Activated CD4-positive, alpha-beta T cell treated with anti-CD3 and anti-CD28 coated beads, Interleukin-2, amount 10 ng/mL, durations not matched to agents 24 days and 14 days (primary cell): ENCODE data around the gene LIPC. TPM values are rescaled to one million over a fixed set of nuclear protein-coding genes. Genes with fewer than 3 reads are reported as not detected.

Experiments used
- DNase-seq: peaks from one replicate; pipeline ENCODE4 v3.0.0; 2022
- H3K27ac Mint-ChIP-seq: one replicate; pipeline ENCODE4 v1.8.0; 2022; ENCODE audit warnings: mild to moderate bottlenecking, mixed read lengths
- H3K27me3 Mint-ChIP-seq: one replicate; pipeline ENCODE4 v1.8.0; 2022; ENCODE audit warnings: mixed read lengths
- H3K36me3 Mint-ChIP-seq: one replicate; pipeline ENCODE4 v1.8.0; 2022; ENCODE audit warnings: low read depth, mild to moderate bottlenecking, mixed read lengths
- H3K4me1 Mint-ChIP-seq: one replicate; pipeline ENCODE4 v1.8.0; 2021; ENCODE audit warnings: mixed read lengths
- H3K4me3 Mint-ChIP-seq: one replicate; pipeline ENCODE4 v1.8.0; 2022; ENCODE audit warnings: mild to moderate bottlenecking, moderate library complexity, mixed read lengths
- H3K9me3 Mint-ChIP-seq: one replicate; pipeline ENCODE4 v1.8.0; 2021; ENCODE audit warnings: mixed read lengths
- intact Hi-C: fragments of 100-400 bp; cut with micrococcal nuclease; formaldehyde crosslinking; loops from one replicate; pipeline ENCODE4 v1.15.1; 2023
- total RNA-seq: library from RNA; stranded (reverse); gene quantifications from 2 replicates; pipeline ENCODE4 v1.2.3, GENCODE V29; 2022

Gene LIPC
- total RNA-seq, 1 donor from 2014 or later: 0.93 TPM

DNA sequence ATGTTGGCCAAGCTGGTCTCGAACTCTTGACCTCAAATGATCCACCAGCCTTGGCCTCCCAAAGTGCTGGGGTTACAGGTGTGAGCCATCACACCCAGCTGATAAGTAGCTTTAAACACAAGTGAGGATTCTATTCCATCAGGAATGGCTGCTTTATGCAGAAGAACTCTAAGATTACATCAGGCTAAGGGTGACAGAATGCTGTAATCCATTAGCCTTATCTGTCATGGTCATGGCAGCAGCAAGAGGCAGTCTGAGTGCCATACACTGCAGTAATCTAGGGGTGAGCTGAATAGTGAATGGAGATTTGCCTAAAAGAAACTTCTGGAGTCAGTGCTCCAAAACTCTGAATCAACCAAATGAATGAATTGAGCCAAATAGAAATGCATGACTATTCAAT is 39.6 kb downstream of the LIPC start:
- Mint-ChIP-seq H3K4me1 (peaks cover 53% of the 10 kb centered on the region), H3K4me3 (no peak overlapping the region), H3K27me3 (no peaks in the 10 kb centered on the region), H3K36me3 (peaks cover 7% of the 10 kb centered on the region), H3K9me3 (peaks cover 14% of the 10 kb centered on the region), H3K27ac (peak overlapping the region; percentile 53)
- intact Hi-C loops: loop anchor here (5.0 to 10.0 kb wide), 2 partner anchors 76 to 123 kb away; no protein-coding TSS in a partner anchor
- no peak for DNase-seq

DNA sequence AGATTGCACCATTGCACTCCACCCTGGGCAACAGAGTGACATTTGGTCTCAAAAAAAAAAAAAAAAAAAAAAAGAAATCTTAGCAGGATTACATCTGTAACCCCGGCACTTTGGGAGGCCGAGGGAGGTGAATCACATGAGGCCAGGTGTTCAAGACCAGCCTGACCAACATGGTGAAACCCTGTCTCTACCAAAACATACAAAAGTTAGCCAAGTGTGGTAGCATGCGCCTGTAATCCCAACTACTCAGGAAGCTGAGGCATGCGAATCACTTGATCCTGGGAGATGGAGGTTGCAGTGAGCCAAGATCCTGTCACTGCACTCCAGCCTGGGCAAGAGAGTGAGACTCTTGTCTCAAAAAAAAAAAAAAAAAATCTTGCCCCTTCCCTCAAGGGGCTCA is 40.4 kb downstream of the LIPC start:
- intact Hi-C loops: loop anchor here (2.0 to 10.0 kb wide), 3 partner anchors 15 to 123 kb away; no protein-coding TSS in a partner anchor
- Mint-ChIP-seq H3K9me3 (peaks cover 14% of the 10 kb centered on the region), H3K4me3 (no peak overlapping the region), H3K27me3 (no peaks in the 10 kb centered on the region), H3K36me3 (peaks cover 7% of the 10 kb centered on the region), H3K27ac (peak overlapping the region; percentile 53), H3K4me1 (peaks cover 60% of the 10 kb centered on the region)
- no peak for DNase-seq

DNA sequence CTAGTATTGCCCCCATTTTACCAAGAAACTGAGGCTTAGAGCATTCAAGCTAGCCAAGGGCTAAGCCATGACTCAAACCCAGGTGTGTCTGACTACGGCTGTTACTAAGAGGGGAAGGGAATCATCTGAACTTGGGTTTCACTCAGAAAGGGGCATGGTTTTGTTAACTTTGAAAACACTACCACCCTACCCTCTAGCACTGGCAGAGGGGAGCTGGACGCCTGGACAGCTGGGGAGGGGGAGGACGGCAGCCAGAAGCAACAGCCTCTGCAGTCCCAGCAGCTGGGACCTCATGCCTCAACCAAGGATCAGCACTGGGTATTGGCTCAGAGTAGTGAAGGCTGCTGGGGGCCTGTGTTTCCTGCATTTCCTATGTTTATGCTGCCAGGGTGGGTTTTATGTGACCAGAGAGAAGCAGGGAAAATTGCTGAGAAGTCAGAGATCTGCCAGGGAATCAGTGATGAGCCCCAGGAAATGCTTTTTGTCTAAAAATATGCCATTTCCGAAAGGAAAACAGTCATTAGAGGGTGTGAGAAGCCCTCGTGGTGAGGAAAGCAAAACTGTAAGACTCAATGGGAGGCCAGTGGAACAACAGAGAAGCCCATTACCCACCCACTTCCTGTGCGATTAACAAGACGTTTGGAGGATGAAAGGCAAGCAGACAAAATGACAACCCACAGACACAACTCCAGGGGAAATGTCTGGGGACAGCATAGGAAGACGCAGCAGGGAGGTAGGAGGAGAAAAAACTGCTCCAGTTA is 41.2 kb downstream of the LIPC start:
- Mint-ChIP-seq H3K4me3 (peak overlapping the region; percentile 62), H3K27ac (peak overlapping the region; percentile 92), H3K36me3 (peaks cover 7% of the 10 kb centered on the region), H3K9me3 (peaks cover 11% of the 10 kb centered on the region), H3K27me3 (no peaks in the 10 kb centered on the region), H3K4me1 (peaks cover 63% of the 10 kb centered on the region)
- intact Hi-C loops: loop anchor here (1.0 to 10.0 kb wide), 6 partner anchors 11 to 122 kb away; no protein-coding TSS in a partner anchor
- DNase-seq: peak; percentile 89

DNA sequence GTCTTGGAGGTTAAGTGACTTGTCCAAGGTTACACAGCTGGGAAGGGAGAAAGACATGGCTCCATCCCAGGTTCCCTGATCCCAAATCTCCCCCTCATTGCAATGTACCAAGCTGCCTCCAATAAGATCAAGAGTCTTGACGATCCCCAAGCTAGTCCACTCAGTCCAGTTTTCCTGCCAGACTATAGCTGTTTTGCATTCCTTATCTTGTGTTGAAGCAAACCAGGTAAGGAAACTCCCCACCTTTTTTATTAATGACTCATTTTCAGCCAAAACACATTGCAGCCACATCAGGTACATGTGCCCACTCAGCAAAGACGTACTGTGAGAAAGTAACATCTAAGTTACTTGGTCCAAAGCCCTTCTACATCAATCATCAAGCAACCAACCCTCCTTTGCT is 41.9 kb downstream of the LIPC start:
- Mint-ChIP-seq H3K9me3 (peaks cover 11% of the 10 kb centered on the region), H3K36me3 (peaks cover 7% of the 10 kb centered on the region), H3K27me3 (no peaks in the 10 kb centered on the region), H3K4me1 (peaks cover 65% of the 10 kb centered on the region), H3K27ac (peak overlapping the region; percentile 92), H3K4me3 (peak overlapping the region; percentile 62)
- intact Hi-C loops: loop anchor here (1.0 to 10.0 kb wide), 6 partner anchors 11 to 121 kb away; no protein-coding TSS in a partner anchor
- no peak for DNase-seq

DNA sequence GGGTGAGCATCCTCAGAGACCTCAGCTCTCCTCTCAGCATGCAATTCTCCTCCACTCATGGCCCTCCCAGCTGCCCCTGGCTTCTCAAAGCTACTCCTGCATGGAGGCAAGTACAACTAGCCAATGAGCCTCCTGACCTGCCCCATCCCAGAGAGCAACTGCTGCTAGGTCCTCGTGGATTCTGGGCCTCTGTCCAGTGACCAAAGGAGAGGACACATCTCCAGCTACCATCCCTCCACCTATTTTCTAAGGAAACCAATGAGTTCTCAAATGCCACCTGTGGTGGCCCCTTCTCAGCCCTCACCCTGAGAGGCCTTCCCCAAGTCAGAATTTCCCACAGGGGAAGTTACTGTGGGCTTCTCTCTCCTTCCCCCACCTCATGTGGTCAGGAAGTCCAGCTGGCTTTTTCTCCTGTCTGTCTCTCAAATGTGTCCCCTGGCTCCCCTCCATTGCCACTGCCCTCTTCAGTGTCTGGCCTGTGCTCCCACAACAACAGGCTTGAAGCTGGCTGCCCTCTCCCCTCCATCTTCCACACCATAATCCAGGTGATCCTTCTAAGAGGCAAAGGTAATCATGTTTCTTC is 43.0 kb downstream of the LIPC start:
- Mint-ChIP-seq H3K4me1 (peaks cover 60% of the 10 kb centered on the region), H3K27me3 (no peaks in the 10 kb centered on the region), H3K4me3 (peak overlapping the region; percentile 46), H3K9me3 (peaks cover 11% of the 10 kb centered on the region), H3K27ac (peak overlapping the region; percentile 92), H3K36me3 (peaks cover 7% of the 10 kb centered on the region)
- DNase-seq: no peak
- intact Hi-C loops: loop anchor here (5.0 to 10.0 kb wide), 2 partner anchors 72 to 120 kb away; no protein-coding TSS in a partner anchor

DNA sequence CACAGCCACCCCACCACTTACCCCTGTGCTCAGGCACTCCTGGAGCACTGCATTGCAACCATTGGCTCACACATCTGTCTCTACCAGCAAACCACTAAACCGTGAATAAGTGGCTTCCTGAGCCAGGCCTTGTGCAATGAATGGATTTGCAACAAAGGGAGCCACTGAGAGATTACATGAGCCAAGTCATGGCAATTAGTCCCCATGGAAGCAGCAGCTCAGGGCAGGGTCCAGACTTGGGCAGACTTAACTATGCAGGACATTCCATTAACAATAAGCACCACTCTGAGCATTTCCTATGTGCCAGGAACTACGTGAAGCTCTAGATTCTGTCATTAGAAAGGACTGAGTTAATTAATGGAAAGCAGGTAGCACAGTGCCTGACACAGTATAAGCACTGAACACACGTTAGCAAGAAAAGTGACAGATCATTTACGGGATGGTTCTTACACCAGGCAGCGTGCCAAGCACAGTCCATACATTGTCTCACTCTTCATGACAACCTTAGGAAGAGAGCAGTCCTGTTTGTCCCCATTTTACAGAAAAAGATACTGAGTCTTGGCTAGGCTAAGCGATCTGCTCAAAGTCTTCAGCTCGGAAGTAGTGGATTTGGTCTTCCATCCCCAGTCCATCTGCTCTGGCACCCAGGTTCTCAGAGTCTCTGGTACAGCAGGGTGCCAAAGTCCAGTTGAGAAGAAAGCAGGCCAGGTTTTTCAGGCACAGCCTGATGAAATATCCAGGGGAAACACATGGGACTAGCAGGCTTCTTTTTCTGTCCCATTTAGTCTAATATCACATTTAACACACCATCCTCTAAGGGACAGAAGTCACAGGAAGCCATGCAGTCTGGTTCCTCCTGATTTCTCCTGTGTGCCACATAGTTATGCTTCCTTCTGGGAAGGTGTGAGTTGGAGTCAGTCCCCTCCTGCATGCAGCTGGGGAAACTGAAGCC is 44.1 kb downstream of the LIPC start:
- no peak for DNase-seq
- Mint-ChIP-seq H3K4me1 (peaks cover 54% of the 10 kb centered on the region), H3K9me3 (peaks cover 11% of the 10 kb centered on the region)

DNA sequence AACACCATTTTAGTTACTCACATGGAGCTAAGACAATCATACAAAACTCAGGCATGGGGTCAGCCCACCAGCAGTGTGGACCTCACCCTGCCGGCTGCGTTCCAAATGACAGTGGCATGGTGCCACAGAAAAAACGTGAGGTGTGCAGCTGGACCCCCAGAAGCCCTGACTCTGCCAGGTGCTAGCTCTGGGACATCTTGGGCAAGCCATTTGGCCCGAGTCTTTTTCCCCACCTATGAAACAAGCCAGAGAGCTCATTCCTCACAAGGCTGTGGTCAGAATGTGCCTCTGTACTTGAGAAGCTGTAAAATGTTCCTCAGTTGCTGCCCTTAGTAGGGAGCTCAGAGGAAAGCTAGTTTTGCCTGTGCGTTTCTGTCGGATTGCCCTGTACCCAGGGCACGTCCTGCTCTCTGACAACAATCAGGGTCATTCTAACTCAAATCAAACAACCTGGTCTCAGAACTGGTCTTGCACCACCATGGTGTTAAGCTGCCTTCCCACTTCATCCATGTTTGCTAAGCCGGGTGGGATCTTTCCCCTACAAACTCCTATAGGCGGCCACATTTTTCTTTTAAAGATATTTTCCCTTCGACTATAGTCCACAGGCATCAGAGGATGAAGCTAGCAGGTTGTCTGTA is 44.9 kb downstream of the LIPC start:
- Mint-ChIP-seq H3K27me3 (no peaks in the 10 kb centered on the region), H3K9me3 (peaks cover 11% of the 10 kb centered on the region), H3K27ac (peak overlapping the region; percentile 92), H3K4me3 (no peak overlapping the region), H3K36me3 (peaks cover 7% of the 10 kb centered on the region), H3K4me1 (peaks cover 54% of the 10 kb centered on the region)
- DNase-seq: no peak
- intact Hi-C loops: loop anchor here (10.0 kb wide), 1 partner anchor 118 kb away; no protein-coding TSS in a partner anchor

More for the DNA sequence above, 44.1 kb downstream of the LIPC start:
- Mint-ChIP-seq H3K27ac (peak overlapping the region; percentile 92), H3K36me3 (peaks cover 7% of the 10 kb centered on the region), H3K4me3 (peak overlapping the region; percentile 46), H3K27me3 (no peaks in the 10 kb centered on the region)
- intact Hi-C loops: loop anchor here (10.0 kb wide), 1 partner anchor 119 kb away; no protein-coding TSS in a partner anchor

DNA sequence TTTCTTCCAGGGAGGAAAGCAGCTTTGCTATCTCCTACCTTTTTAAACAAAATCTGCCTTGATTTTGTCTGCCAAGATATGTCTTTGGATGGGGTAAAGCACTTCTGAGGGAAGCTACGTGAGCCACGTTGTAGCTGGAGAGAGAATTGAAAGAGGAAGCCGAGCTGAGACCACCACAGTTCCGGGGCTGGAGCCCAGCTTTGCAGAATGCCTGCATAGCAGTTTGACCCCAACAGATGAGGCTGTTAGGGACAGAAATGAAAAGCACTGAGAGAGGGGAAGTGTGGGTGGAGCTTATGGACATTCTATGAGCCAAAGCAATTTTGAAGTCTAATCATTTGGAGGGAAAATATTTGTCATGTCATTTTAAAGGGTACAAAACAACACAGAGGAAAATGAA is 45.4 kb downstream of the LIPC start:
- no peaks in the 10 kb centered on the region for H3K27me3 Mint-ChIP-seq
- peaks cover 11% of the 10 kb centered on the region for H3K9me3 Mint-ChIP-seq
- intact Hi-C loops: loop anchor here (10.0 kb wide), 1 partner anchor 118 kb away; no protein-coding TSS in a partner anchor
- H3K27ac Mint-ChIP-seq: peak overlapping the region; percentile 80
- peaks cover 7% of the 10 kb centered on the region for H3K36me3 Mint-ChIP-seq
- H3K4me1 Mint-ChIP-seq: peaks cover 54% of the 10 kb centered on the region
- DNase-seq: peak; percentile 67
- peak overlapping the region; percentile 6 for H3K4me3 Mint-ChIP-seq

DNA sequence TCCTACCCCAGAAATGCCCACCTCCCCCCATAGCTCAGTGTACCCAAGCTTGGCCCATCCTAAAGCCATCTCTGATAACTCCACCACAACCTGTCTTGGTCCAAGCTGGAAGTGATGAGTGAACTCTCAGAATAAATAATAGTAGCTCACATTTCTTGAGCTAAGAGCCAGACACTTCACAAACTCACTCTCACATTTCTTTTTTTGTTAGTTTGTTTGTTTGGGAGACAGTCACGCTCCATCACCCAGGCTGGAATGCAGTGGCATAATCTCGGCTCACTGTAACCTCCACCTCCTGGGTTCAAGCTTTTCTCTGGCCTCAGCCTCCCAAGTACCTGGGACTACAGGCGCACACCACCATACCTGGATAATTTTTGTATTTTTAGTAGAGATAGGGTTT is 46.2 kb downstream of the LIPC start:
- H3K27ac Mint-ChIP-seq: peak overlapping the region; percentile 80
- H3K4me1 Mint-ChIP-seq: peaks cover 52% of the 10 kb centered on the region
- H3K4me3 Mint-ChIP-seq: no peak overlapping the region
- no peak for DNase-seq
- H3K36me3 Mint-ChIP-seq: peaks cover 7% of the 10 kb centered on the region
- intact Hi-C loops: loop anchor here (10.0 kb wide), 1 partner anchor 117 kb away; no protein-coding TSS in a partner anchor
- H3K27me3 Mint-ChIP-seq: no peaks in the 10 kb centered on the region
- peaks cover 12% of the 10 kb centered on the region for H3K9me3 Mint-ChIP-seq

DNA sequence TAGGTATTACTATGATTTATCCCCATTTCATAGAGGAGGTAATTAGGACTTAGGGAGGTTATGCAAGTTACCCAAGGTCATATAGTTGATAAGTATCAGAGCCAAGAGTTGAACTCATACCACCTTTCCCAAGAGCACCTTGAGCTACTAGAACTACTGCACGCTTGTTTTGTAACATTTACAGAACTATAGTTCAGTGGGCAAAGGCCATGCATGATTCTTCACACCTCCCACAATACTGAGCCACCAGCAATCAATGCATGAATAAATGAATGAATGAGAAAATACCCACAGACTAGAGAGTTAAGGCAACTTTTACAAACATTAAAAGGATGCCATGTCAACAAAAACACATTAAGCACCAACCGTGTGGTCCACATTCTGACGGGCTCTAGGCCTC is 46.8 kb downstream of the LIPC start:
- Mint-ChIP-seq H3K27me3 (no peaks in the 10 kb centered on the region), H3K9me3 (peaks cover 15% of the 10 kb centered on the region), H3K36me3 (peaks cover 11% of the 10 kb centered on the region), H3K4me3 (no peak overlapping the region), H3K4me1 (peaks cover 52% of the 10 kb centered on the region), H3K27ac (no peak overlapping the region)
- intact Hi-C loops: loop anchor here (10.0 kb wide), 1 partner anchor 116 kb away; no protein-coding TSS in a partner anchor
- DNase-seq: no peak

DNA sequence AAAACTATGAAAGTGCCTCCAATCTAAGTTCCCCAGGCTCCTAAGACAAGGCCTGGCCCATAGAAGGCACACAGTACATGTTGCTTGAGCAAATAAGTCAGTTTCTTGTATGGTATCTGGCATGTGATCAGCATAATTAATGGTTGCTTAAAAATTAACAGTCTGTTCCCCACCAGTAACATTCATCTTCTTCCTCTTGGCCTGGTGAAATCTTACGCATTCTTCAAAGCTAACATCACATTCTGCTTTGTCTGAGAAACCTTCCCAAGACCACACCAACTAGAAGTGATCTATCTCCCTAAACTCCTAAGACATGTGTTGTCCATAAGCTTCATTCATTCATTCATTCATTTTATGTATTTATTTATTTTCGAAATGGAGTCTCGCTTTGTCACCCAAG is 48.1 kb downstream of the LIPC start:
- Mint-ChIP-seq H3K36me3 (peaks cover 8% of the 10 kb centered on the region), H3K4me1 (peaks cover 51% of the 10 kb centered on the region), H3K9me3 (peaks cover 12% of the 10 kb centered on the region), H3K27me3 (no peaks in the 10 kb centered on the region), H3K4me3 (no peak overlapping the region), H3K27ac (no peak overlapping the region)
- no peak for DNase-seq
- intact Hi-C loops: loop anchor here (10.0 kb wide), 1 partner anchor 115 kb away; no protein-coding TSS in a partner anchor

DNA sequence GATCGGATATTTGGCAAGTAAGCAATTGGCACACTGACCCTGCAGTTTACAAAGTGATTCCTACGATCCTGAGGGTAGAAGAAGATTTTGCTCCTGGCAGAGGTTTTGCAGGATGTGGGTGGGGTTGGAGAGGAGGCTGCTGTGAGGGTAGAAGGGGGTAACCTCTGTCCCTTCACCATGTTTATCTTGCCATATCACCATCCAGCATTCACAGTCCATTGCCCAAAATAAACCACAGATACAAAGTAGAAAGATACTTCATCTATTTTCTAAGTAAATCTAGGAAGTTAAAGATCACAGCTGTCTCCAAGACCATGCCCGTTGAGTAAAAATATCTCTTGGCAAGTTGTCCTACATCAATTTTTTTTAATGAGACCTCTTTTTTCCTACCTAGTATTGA is 51.6 kb downstream of the LIPC start:
- Mint-ChIP-seq H3K4me3 (no peak overlapping the region), H3K9me3 (peaks cover 11% of the 10 kb centered on the region), H3K27ac (no peak overlapping the region), H3K27me3 (no peaks in the 10 kb centered on the region), H3K36me3 (peaks cover 4% of the 10 kb centered on the region), H3K4me1 (peaks cover 43% of the 10 kb centered on the region)
- intact Hi-C loops: no loop called here
- no peak for DNase-seq
